HepG2 (cell line): ENCODE measurements around the gene LRRC73. TPM values are rescaled to one million over a fixed set of nuclear protein-coding genes. Genes with fewer than 3 reads are reported as not detected.

Experiments used
- ERF ChIP-seq: IDR thresholded peaks from 2 replicates; pipeline ENCODE4 v1.6.1; 2018; ENCODE audit warnings: missing biosample characterization, missing genetic modification reagents
- GZF1 ChIP-seq: sonication (generic); formaldehyde crosslinking; IDR thresholded peaks from 2 replicates; pipeline ENCODE4 v1.5.1; 2020; ENCODE audit warnings: mild to moderate bottlenecking, missing genetic modification reagents
- KMT2A ChIP-seq: sonication (generic); formaldehyde crosslinking; IDR thresholded peaks from 2 replicates; pipeline ENCODE4 v1.4.0; 2020; ENCODE audit warnings: missing genetic modification reagents
- MYNN ChIP-seq: sonication (generic); formaldehyde crosslinking; IDR thresholded peaks from 2 replicates; pipeline ENCODE4 v1.4.0; 2020; ENCODE audit warnings: mild to moderate bottlenecking, low read depth, missing genetic modification reagents
- PAF1 ChIP-seq: IDR thresholded peaks from 2 replicates; pipeline ENCODE4 v1.6.1; 2016; ENCODE audit warnings: missing genetic modification reagents, missing compliant biosample characterization
- PTBP1 ChIP-seq: fragments of 200-400 bp; formaldehyde crosslinking; IDR thresholded peaks from 2 replicates; pipeline ENCODE4 v1.6.1; 2018; ENCODE audit warnings: low read length, low read depth; ENCODE audit not compliant: poor library complexity, severe bottlenecking
- RELA ChIP-seq: sonication (generic); formaldehyde crosslinking; IDR thresholded peaks from 2 replicates; pipeline ENCODE4 v1.4.0; 2020; ENCODE audit warnings: missing genetic modification reagents
- RXRA ChIP-seq: sonication (generic); formaldehyde crosslinking; IDR thresholded peaks from 2 replicates; pipeline ENCODE4 v1.5.1; 2020; ENCODE audit warnings: missing genetic modification reagents
- SALL1 ChIP-seq: sonication (generic); formaldehyde crosslinking; IDR thresholded peaks from 2 replicates; pipeline ENCODE4 v1.8.0; 2022; ENCODE audit warnings: mild to moderate bottlenecking, missing genetic modification reagents
- SMAD3 ChIP-seq: sonication (generic); formaldehyde crosslinking; IDR thresholded peaks from 2 replicates; pipeline ENCODE4 v1.4.0; 2020; ENCODE audit warnings: missing genetic modification reagents
- STAG1 ChIP-seq: sonication (generic); formaldehyde crosslinking; IDR thresholded peaks from 2 replicates; pipeline ENCODE4 v1.4.0; 2020; ENCODE audit warnings: missing genetic modification reagents
- XBP1 ChIP-seq: sonication (generic); formaldehyde crosslinking; IDR thresholded peaks from 2 replicates; pipeline ENCODE4 v1.5.0; 2020; ENCODE audit warnings: missing genetic modification reagents
- ZNF205 ChIP-seq: IDR thresholded peaks from 2 replicates; pipeline ENCODE4 v1.6.1; 2018; ENCODE audit warnings: missing biosample characterization, missing genetic modification reagents
- ZNF234 ChIP-seq: sonication (generic); formaldehyde crosslinking; conservative IDR thresholded peaks from 2 replicates; pipeline ENCODE4 v1.5.1; 2020; ENCODE audit warnings: mild to moderate bottlenecking, missing genetic modification reagents
- ZNF382 ChIP-seq: sonication (generic); formaldehyde crosslinking; IDR thresholded peaks from 2 replicates; pipeline ENCODE4 v1.5.0; 2020; ENCODE audit warnings: missing genetic modification reagents, mild to moderate bottlenecking, borderline replicate concordance
- ZNF549 ChIP-seq: sonication (generic); formaldehyde crosslinking; IDR thresholded peaks from 2 replicates; pipeline ENCODE4 v1.5.0; 2020; ENCODE audit warnings: missing genetic modification reagents
- ZNF567 ChIP-seq: sonication (generic); formaldehyde crosslinking; IDR thresholded peaks from 2 replicates; pipeline ENCODE4 v1.8.1; 2023; ENCODE audit warnings: mild to moderate bottlenecking, missing genetic modification reagents, borderline replicate concordance
- ZNF660 ChIP-seq: sonication (generic); formaldehyde crosslinking; IDR thresholded peaks from 2 replicates; pipeline ENCODE4 v1.5.1; 2020; ENCODE audit warnings: mild to moderate bottlenecking, low read depth, missing genetic modification reagents, borderline replicate concordance
- ZNF766 ChIP-seq: sonication (generic); formaldehyde crosslinking; IDR thresholded peaks from 2 replicates; pipeline ENCODE4 v1.5.0; 2020; ENCODE audit warnings: missing genetic modification reagents, borderline replicate concordance
- polyA plus RNA-seq, 8 experiments: library from polyadenylated mRNA; depleted of rRNA in 3 of 8; stranded (reverse) in 7 of 8; unstranded in 1 of 8; fragments of >200 nt; fragmentation: Illumina TruSeq in 4 of 8; extraction: Trizol in 4 of 8; gene quantifications; 2 replicates each; pipeline versions ENCODE4 v1.2.1 to v1.2.3, GENCODE V29; 2011 to 2016; ENCODE audit warnings: low read depth in 4 of 8, missing spikeins in 1 of 8, mixed read lengths in 1 of 8; ENCODE audit not compliant: insufficient read depth in 1 of 8
- total RNA-seq, 5 experiments: library from RNA; depleted of rRNA; stranded (reverse); fragments of >200 nt; fragmentation: Illumina TruSeq; extraction: Trizol; gene quantifications; 2 replicates each; pipeline ENCODE4 v1.2.3, GENCODE V29; 2016; ENCODE audit warnings: low read depth in 1 of 5
- TF ChIP-seq, protein P1 (sequence below): sonication (generic); formaldehyde crosslinking; IDR thresholded peaks from 2 replicates; pipeline ENCODE4 v1.4.0; 2020; ENCODE audit warnings: missing genetic modification reagents
- TF ChIP-seq, protein P2 (sequence below): sonication (generic); formaldehyde crosslinking; IDR thresholded peaks from 2 replicates; pipeline ENCODE4 v1.5.1; 2020; ENCODE audit warnings: missing genetic modification reagents, mild to moderate bottlenecking, borderline replicate concordance
- TF ChIP-seq, protein P3 (sequence below): sonication (generic); formaldehyde crosslinking; IDR thresholded peaks from 2 replicates; pipeline ENCODE4 v1.4.0; 2020; ENCODE audit warnings: missing genetic modification reagents, mild to moderate bottlenecking, borderline replicate concordance
- TF ChIP-seq, protein P4 (sequence below): IDR thresholded peaks from 2 replicates; pipeline ENCODE4 v1.6.1; 2016; ENCODE audit warnings: low read depth, control low read depth

Gene LRRC73
- total and polyA plus RNA-seq, 2 of the 13 experiments (the other 11 are each of a cell fraction or from before 2014, with no cell fraction given), result 0.11 to 0.12 TPM

DNA sequence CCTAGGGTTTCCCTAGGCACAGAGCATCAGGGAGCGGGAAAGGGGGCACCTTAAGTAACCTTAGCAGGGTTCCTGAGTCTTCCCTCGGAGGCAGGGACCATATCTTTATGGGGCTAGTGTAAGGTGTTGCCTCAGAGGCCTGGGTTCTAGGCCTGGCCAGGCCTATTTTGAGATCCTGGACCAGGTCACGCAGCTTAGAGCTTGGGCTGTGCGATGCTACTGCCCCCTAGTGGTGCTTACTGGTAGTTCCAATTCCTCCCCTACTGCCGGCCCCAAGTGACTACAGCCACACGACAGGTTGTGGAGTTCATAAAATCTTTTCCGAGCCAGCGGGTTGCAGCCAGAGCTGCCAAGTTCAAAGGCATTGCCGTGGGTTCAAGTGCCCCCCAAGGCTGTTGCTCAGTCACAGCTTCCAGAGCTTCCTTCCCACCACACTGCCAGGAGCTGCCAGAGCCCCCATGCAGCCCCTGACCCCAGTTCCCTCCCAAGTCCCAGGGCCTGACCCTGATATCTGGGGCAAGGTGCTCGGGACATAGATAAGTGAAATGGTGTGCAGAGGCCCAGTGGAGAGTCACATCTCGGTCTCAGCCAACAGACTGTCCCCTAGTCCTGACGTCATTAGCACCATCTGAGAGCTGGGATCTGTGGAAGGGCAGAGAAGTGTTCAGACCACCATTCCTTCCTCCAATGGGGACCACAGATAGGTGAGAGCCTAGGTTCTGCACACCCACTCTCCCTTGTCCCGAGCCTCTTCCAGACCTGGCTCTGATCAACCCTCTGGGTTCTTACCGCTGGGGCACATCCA lies 3.3 kb downstream of the LRRC73 start (continued):
- TF ChIP-seq MYNN (CRISPR knock-in tag) (peak; percentile 22; the same call in 1 of the 2 replicates), SALL1 (CRISPR knock-in tag) (peak; percentile 82), ZNF234 (0 out of 2 replicates have a peak, but pooled peaks have one; percentile 80), ZNF205 (CRISPR knock-in tag) (0 out of 2 replicates have a peak, but pooled peaks have one; percentile 52), SMAD3 (CRISPR knock-in tag) (peak; percentile 68; the same call in 1 of the 2 replicates), KMT2A (CRISPR knock-in tag) (0 out of 2 replicates have a peak, but pooled peaks have one; percentile 54), STAG1 (CRISPR knock-in tag) (peak; percentile 97), PAF1 (peak; percentile 45; the same call in 1 of the 2 replicates), GZF1 (CRISPR knock-in tag) (no peak), ZNF567 (no peak), ZNF549 (no peak), ZNF382 (no peak), PTBP1 (no peak), RXRA (CRISPR knock-in tag) (peak; percentile 56), ZNF766 (no peak), XBP1 (CRISPR knock-in tag) (no peak), ERF (CRISPR knock-in tag) (peak; percentile 42; the same call in 1 of the 2 replicates), ZNF660 (CRISPR knock-in tag) (no peak), RELA (CRISPR knock-in tag) (no peak)
- TF ChIP-seq, protein P1, sequence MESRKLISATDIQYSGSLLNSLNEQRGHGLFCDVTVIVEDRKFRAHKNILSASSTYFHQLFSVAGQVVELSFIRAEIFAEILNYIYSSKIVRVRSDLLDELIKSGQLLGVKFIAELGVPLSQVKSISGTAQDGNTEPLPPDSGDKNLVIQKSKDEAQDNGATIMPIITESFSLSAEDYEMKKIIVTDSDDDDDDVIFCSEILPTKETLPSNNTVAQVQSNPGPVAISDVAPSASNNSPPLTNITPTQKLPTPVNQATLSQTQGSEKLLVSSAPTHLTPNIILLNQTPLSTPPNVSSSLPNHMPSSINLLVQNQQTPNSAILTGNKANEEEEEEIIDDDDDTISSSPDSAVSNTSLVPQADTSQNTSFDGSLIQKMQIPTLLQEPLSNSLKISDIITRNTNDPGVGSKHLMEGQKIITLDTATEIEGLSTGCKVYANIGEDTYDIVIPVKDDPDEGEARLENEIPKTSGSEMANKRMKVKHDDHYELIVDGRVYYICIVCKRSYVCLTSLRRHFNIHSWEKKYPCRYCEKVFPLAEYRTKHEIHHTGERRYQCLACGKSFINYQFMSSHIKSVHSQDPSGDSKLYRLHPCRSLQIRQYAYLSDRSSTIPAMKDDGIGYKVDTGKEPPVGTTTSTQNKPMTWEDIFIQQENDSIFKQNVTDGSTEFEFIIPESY, result 0 out of 2 replicates have a peak, but pooled peaks have one; percentile 19
- TF ChIP-seq, protein P2, sequence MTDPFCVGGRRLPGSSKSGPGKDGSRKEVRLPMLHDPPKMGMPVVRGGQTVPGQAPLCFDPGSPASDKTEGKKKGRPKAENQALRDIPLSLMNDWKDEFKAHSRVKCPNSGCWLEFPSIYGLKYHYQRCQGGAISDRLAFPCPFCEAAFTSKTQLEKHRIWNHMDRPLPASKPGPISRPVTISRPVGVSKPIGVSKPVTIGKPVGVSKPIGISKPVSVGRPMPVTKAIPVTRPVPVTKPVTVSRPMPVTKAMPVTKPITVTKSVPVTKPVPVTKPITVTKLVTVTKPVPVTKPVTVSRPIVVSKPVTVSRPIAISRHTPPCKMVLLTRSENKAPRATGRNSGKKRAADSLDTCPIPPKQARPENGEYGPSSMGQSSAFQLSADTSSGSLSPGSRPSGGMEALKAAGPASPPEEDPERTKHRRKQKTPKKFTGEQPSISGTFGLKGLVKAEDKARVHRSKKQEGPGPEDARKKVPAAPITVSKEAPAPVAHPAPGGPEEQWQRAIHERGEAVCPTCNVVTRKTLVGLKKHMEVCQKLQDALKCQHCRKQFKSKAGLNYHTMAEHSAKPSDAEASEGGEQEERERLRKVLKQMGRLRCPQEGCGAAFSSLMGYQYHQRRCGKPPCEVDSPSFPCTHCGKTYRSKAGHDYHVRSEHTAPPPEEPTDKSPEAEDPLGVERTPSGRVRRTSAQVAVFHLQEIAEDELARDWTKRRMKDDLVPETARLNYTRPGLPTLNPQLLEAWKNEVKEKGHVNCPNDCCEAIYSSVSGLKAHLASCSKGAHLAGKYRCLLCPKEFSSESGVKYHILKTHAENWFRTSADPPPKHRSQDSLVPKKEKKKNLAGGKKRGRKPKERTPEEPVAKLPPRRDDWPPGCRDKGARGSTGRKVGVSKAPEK (CRISPR knock-in tag), result no peak
- TF ChIP-seq, protein P3, sequence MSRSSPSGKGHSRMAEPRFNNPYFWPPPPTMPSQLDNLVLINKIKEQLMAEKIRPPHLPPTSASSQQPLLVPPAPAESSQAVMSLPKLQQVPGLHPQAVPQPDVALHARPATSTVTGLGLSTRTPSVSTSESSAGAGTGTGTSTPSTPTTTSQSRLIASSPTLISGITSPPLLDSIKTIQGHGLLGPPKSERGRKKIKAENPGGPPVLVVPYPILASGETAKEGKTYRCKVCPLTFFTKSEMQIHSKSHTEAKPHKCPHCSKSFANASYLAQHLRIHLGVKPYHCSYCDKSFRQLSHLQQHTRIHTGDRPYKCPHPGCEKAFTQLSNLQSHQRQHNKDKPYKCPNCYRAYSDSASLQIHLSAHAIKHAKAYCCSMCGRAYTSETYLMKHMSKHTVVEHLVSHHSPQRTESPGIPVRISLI (CRISPR knock-in tag), result no peak
- TF ChIP-seq, protein P4, sequence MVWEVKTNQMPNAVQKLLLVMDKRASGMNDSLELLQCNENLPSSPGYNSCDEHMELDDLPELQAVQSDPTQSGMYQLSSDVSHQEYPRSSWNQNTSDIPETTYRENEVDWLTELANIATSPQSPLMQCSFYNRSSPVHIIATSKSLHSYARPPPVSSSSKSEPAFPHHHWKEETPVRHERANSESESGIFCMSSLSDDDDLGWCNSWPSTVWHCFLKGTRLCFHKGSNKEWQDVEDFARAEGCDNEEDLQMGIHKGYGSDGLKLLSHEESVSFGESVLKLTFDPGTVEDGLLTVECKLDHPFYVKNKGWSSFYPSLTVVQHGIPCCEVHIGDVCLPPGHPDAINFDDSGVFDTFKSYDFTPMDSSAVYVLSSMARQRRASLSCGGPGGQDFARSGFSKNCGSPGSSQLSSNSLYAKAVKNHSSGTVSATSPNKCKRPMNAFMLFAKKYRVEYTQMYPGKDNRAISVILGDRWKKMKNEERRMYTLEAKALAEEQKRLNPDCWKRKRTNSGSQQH (CRISPR knock-in tag), result 0 out of 2 replicates have a peak, but pooled peaks have one; percentile 62
